MM.1S (cell line): Measurements from ENCODE around the gene OR52D1.

Experiments
- DNase-seq: peaks from one replicate; pipeline ENCODE4 v3.0.0-alpha.2; 2015
- H2AFZ ChIP-seq: fragments of 300-600 bp; sonication (generic); 2 replicates; pipeline ENCODE4 v1.6.0; 2016; ENCODE audit warnings: antibody characterized with exemption, low read length
- H3F3A ChIP-seq: fragments of 300-600 bp; sonication (generic); 2 replicates; pipeline ENCODE4 v1.6.1; 2016; ENCODE audit warnings: mild to moderate bottlenecking, antibody characterized with exemption, low read length, moderate library complexity, mixed read lengths; ENCODE audit not compliant: insufficient read depth
- H3K27ac ChIP-seq: fragments of 300-600 bp; sonication (generic); 2 replicates; pipeline ENCODE4 v1.5.1; 2016; ENCODE audit warnings: mild to moderate bottlenecking, low read length
- H3K27me3 ChIP-seq: fragments of 300-600 bp; sonication (generic); replicated peaks from 2 replicates; pipeline ENCODE4 v1.6.0; 2016; ENCODE audit warnings: low read length; ENCODE audit not compliant: insufficient read depth
- H3K36me3 ChIP-seq: fragments of 300-600 bp; sonication (generic); replicated peaks from 2 replicates; pipeline ENCODE4 v1.6.1; 2016; ENCODE audit warnings: mild to moderate bottlenecking, low read length, mixed read lengths; ENCODE audit not compliant: insufficient read depth
- H3K4me1 ChIP-seq: fragments of 300-600 bp; sonication (generic); 2 replicates; pipeline ENCODE4 v1.6.1; 2016; ENCODE audit warnings: low read length, mixed read lengths
- H3K4me2 ChIP-seq: fragments of 300-600 bp; sonication (generic); 2 replicates; pipeline ENCODE4 v1.6.0; 2016; ENCODE audit warnings: low read depth, low read length
- H3K4me3 ChIP-seq: fragments of 300-600 bp; sonication (generic); 2 replicates; pipeline ENCODE4 v1.5.1; 2016; ENCODE audit warnings: low read length, mixed read lengths
- H3K79me2 ChIP-seq: fragments of 300-600 bp; sonication (generic); 2 replicates; pipeline ENCODE4 v1.6.1; 2016; ENCODE audit warnings: mixed run types, low read length, mixed read lengths
- H3K9ac ChIP-seq: fragments of 300-600 bp; sonication (generic); 2 replicates; pipeline ENCODE4 v1.6.1; 2016; ENCODE audit warnings: low read length, mixed read lengths
- H3K9me2 ChIP-seq: fragments of 300-600 bp; sonication (generic); replicated peaks from 2 replicates; pipeline ENCODE4 v1.6.1; 2016; ENCODE audit warnings: mild to moderate bottlenecking, low read length, mixed read lengths; ENCODE audit not compliant: insufficient read depth
- H3K9me3 ChIP-seq: fragments of 300-600 bp; sonication (generic); replicated peaks from 2 replicates; pipeline ENCODE4 v1.6.1; 2016; ENCODE audit warnings: mild to moderate bottlenecking, low read length, mixed read lengths; ENCODE audit not compliant: insufficient read depth
- H4K20me1 ChIP-seq: fragments of 300-600 bp; sonication (generic); 2 replicates; pipeline ENCODE4 v1.6.1; 2016; ENCODE audit warnings: mild to moderate bottlenecking, low read length, moderate library complexity, mixed read lengths; ENCODE audit not compliant: insufficient read depth
- EZH2 ChIP-seq: fragments of 300-600 bp; sonication (generic); optimal IDR thresholded peaks from 2 replicates; pipeline ENCODE3; 2017; ENCODE audit warnings: low read depth, mild to moderate bottlenecking, antibody characterized with exemption, low read length, mixed read lengths
- EZH2phosphoT487 ChIP-seq: fragments of 300-600 bp; sonication (generic); IDR thresholded peaks from 2 replicates; pipeline ENCODE4 v1.6.1; 2018; ENCODE audit warnings: antibody characterized with exemption, low read length
- TF ChIP-seq, protein P1 (sequence below): fragments of 300-600 bp; sonication (generic); IDR thresholded peaks from 2 replicates; pipeline ENCODE4 v1.5.1; 2016; ENCODE audit warnings: antibody characterized with exemption, low read length, mixed read lengths

The OR52D1 gene

DNA sequence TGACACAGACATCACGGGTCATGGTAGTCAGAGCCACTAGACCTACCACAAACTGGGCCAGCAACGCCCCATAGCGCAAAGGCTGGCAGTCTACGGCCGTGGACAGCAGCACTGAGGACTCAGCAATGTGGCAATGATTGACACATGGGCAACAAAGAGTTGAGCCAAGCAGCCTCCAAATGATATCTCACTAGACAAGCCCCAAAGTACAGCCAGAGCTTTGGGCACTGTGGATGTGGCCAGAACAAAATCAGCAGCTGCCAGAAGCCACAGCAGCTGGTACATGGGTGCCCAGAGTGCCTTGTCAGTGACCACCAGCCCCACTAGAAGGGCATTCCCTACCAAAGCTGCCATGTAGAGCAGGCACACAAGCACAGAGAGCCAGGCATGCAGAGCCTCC is 39.2 kb downstream of the OR52D1 start:
- Histone ChIP-seq H3K4me3 (no peak overlapping the region), H3K9me2 (no peaks in the 10 kb centered on the region), H3F3A (no peaks in the 10 kb centered on the region), H3K9ac (no peak overlapping the region), H3K27ac (no peak overlapping the region), H3K79me2 (no peaks in the 10 kb centered on the region), H3K27me3 (no peaks in the 10 kb centered on the region), H2AFZ (no peak overlapping the region), H3K36me3 (no peaks in the 10 kb centered on the region), H3K9me3 (no peaks in the 10 kb centered on the region), H3K4me2 (no peak overlapping the region), H3K4me1 (no peaks in the 10 kb centered on the region), H4K20me1 (no peaks in the 10 kb centered on the region)
- DNase-seq, result no peak
- TF ChIP-seq EZH2phosphoT487, result no peak
- no peak for TF ChIP-seq EZH2
- TF ChIP-seq, protein P1, sequence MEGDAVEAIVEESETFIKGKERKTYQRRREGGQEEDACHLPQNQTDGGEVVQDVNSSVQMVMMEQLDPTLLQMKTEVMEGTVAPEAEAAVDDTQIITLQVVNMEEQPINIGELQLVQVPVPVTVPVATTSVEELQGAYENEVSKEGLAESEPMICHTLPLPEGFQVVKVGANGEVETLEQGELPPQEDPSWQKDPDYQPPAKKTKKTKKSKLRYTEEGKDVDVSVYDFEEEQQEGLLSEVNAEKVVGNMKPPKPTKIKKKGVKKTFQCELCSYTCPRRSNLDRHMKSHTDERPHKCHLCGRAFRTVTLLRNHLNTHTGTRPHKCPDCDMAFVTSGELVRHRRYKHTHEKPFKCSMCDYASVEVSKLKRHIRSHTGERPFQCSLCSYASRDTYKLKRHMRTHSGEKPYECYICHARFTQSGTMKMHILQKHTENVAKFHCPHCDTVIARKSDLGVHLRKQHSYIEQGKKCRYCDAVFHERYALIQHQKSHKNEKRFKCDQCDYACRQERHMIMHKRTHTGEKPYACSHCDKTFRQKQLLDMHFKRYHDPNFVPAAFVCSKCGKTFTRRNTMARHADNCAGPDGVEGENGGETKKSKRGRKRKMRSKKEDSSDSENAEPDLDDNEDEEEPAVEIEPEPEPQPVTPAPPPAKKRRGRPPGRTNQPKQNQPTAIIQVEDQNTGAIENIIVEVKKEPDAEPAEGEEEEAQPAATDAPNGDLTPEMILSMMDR, result no peak

DNA sequence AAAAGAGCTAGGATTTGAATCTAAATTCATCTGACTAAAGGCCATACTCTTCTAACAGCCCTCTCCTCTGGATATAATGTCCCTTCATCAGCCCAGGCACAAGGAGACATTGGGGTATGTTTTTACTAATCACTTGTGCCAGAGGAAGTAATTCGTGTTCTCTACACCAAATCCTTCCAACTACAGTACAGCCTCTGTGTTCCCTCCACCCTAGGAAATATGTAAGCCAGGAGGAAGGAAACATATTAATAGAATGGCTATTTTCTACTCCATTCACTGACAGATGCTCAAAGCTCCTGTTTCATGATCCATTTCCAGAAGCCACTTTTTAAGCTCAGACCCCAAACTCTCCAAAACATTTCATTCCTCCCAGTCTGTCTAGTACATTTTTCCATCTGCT is 40.0 kb downstream of the OR52D1 start:
- Histone ChIP-seq H4K20me1 (no peaks in the 10 kb centered on the region), H3K4me2 (no peak overlapping the region), H3F3A (no peaks in the 10 kb centered on the region), H3K4me3 (no peak overlapping the region), H3K79me2 (no peaks in the 10 kb centered on the region), H3K9ac (no peak overlapping the region), H3K27me3 (no peaks in the 10 kb centered on the region), H3K4me1 (no peaks in the 10 kb centered on the region), H2AFZ (no peak overlapping the region), H3K9me2 (no peaks in the 10 kb centered on the region), H3K27ac (no peak overlapping the region), H3K9me3 (no peaks in the 10 kb centered on the region), H3K36me3 (no peaks in the 10 kb centered on the region)
- TF ChIP-seq EZH2phosphoT487 (no peak), EZH2 (no peak)
- TF ChIP-seq, protein P1, result no peak
- no peak for DNase-seq

DNA sequence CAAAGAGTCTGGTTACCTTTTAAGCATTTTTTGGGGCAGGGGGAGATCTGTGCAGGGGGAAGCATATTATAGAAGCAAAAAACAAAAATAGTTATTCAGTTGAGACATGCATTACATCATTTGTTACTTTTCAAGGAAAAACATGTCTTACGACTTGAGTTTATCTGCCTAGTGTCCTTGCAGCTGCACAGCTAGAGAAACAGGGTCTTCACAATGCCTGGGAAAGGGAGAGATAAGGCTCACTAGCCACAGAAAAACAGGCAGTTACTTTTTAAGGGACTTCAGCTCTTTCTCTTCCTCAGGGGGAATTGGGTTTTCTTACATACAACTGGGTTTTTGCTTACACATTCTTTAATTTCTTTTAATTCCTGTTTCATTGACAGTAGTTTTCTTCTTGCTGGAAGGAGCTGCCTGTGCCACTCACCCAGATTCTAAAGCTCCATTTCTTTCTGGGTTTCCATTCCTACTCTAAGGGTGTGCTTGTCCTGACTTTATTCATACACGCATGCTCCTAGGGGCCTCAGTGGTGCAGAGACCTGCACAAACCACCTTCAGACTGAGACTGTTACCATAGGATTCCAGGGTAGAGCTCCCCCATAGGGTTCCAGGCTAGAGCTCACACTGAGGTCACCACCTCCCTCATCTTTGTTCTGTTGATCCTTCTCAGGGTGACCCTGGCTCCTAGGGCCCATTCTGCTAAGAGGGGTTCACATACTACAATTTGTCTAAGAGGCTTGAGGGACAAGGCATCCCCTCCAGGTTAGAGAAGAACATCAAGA is 42.8 kb downstream of the OR52D1 start:
- Histone ChIP-seq H3K27ac (no peak overlapping the region), H3K4me1 (no peaks in the 10 kb centered on the region), H2AFZ (no peak overlapping the region), H3K36me3 (no peaks in the 10 kb centered on the region), H3K4me3 (no peak overlapping the region), H3K9ac (no peak overlapping the region), H3K79me2 (no peaks in the 10 kb centered on the region), H3K9me3 (no peaks in the 10 kb centered on the region), H3K9me2 (no peaks in the 10 kb centered on the region), H3K27me3 (no peaks in the 10 kb centered on the region), H4K20me1 (no peaks in the 10 kb centered on the region), H3F3A (no peaks in the 10 kb centered on the region), H3K4me2 (no peak overlapping the region)
- no peak for DNase-seq
- TF ChIP-seq EZH2phosphoT487, result no peak
- TF ChIP-seq EZH2, result no peak
- TF ChIP-seq, protein P1, result no peak
